ENCODE data around the gene TMEM86A.

The TMEM86A gene

DNA sequence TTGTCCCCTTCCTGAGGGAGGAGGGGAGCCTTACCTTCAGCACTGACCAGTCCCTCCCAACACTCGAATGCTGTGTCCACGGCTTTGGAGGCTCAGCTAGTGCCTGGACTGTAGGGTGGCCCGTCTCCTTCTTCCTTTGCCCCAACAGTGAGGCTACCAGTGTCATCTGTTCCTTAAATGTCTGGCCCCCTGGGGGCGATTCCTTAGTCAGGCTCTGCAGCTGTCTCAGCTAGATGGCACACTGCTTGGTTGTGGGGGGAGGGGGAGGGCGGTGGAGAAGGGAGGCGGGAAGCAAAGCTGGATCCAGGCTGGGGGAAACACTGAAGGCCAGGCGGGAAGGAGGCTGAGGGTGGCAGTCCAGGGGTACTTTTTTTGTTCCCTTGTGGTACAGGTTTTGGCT is 27.5 kb downstream of the TMEM86A start, which contains the start of gene IGSF22:
Gene IGSF22, minus strand, starts transcription at position 149 of the 400 bp plus-strand sequence. CDS start 1,952 bp downstream, outside the sequence.
- DNase-seq (ENCODE audit: low spot score) = no peak

- DNase-seq (ENCODE audit: low spot score) = peak; percentile 42
Observed at GRCh38 chr11:18727479-18728236, 29.1 kb downstream of the TMEM86A start.

DNA sequence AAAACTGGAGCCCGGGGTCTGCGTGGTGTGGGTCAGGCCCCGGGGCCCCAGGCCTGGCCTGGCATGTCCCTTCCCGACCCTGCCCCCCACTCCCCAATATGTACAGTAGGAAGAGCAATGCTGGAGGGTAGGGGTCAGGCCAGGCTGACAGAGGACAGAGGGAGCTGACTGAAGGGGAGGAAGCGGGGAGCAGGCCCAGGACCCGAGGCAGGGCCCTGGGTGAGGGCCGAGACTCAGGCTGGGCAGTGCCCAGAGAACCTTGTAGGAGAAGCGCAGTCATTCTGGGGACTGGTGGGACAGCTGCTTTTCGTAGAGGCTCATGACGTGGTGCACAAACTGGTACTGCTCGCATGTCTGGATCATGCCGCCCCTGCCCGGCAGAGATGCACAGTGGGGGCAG is 30.1 kb downstream of the TMEM86A start:
- no peak for DNase-seq (ENCODE audit: low spot score)

DNA sequence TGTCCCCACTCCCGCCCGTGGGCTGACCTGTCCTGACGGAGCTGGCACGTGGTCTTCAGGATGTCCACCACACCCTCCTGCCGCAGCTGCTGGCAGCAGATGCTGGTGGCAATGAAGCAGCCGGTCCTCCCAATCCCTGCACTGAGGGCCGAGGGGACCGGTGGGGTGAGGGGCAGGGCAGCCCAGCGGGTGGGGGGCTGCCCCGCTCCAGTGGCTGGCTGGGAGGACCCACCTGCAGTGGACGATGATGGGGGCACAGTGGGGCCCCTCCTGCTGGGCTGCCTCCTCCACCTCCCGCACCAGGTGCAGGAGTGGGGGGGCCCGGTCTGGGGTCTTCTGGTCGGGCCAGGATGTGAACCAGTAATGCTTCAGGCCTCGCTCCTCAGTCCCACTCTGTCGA is 30.8 kb downstream of the TMEM86A start:
- no peak for DNase-seq (ENCODE audit: low spot score)

DNA sequence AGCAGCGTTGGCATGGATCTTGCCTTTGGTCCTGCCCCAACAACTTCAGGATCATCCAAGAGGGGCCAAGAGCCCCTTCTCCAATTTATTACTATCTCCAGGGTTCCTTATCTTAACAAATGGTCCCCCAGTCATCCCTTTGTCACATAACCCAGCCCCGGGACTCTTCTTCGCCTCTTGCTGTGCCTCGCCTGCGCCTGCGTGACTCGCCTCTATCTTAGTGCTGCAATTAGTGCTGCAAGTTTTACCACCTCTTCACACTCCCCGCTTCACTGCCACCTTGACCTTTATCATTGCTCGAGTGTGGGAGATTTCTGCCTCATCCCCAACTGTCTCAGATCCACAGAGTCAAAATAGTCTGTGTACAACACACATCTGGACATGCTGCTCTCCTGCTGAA is 31.4 kb downstream of the TMEM86A start:
- DNase-seq (ENCODE audit: low spot score) = no peak

GRCh38 chr11:18731441-18731840 is 32.9 kb downstream of the TMEM86A start:
- DNase-seq (ENCODE audit: low spot score) = no peak

- peak; percentile 37 for DNase-seq (ENCODE audit: low spot score)
Observed at GRCh38 chr11:18731949-18732821, 33.6 kb downstream of the TMEM86A start.

- DNase-seq (ENCODE audit: low spot score) = no peak
Observed at GRCh38 chr11:18733202-18733601, 34.6 kb downstream of the TMEM86A start.

DNA sequence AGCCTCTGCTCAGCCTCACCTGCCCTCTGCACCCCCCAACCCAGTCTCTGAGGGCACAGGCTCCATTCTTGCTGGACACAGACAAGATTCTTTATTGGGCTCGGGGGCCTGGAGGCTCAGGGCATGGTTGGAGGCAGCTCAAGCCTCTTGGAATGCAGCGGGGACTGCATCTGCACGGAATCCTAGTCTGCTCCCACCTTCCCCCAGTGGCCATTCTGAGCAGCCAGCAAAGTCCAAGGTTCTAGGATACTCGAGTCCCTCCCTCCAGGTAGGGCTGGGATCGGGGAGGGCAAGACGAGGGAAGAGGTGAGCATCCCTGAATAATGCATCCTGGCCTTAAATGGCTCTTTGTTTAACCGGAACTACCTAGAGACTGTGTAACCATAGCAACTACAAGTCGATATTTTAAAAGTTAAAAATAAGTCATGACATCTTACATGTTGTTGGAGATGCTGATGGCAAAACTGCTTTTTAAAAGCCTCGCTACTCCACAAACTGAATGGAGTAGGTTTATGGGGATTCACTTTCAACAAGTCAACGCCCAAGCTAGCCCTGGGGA is 38.1 kb downstream of the TMEM86A start:
- DNase-seq (ENCODE audit: low spot score) = no peak

- no peak for DNase-seq (ENCODE audit: low spot score)
Observed at GRCh38 chr11:18737642-18738041, 39.1 kb downstream of the TMEM86A start.

- DNase-seq (ENCODE audit: low spot score) = no peak
Observed at GRCh38 chr11:18739685-18740084, 41.1 kb downstream of the TMEM86A start.

DNA sequence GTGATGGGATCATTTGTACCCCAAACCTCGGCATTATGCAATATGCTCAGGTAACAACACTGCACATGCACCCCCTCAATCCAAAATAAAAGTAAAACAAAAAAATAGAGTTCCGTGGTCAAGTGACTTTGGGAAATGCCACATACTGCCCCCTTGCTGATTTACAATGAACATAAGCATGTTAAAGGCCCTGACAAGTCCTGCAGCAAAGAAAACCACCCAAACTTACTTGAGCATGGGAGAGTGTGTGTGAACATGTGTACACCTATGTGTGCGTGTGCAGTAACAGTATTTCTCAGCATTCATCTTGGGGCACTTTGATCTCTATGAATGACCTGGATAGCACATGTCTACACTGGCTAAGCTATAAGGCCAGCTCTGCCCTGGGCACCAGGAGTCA is 43.2 kb downstream of the TMEM86A start:
- DNase-seq (ENCODE audit: low spot score) = no peak

GRCh38 chr11:18743365-18743764 is 44.8 kb downstream of the TMEM86A start:
- DNase-seq (ENCODE audit: low spot score) = no peak

- DNase-seq (ENCODE audit: low spot score) = no peak
Observed at GRCh38 chr11:18743900-18744514, 45.4 kb downstream of the TMEM86A start.

GRCh38 chr11:18745251-18745650 is 46.7 kb downstream of the TMEM86A start:
- no peak for DNase-seq (ENCODE audit: low spot score)

DNA sequence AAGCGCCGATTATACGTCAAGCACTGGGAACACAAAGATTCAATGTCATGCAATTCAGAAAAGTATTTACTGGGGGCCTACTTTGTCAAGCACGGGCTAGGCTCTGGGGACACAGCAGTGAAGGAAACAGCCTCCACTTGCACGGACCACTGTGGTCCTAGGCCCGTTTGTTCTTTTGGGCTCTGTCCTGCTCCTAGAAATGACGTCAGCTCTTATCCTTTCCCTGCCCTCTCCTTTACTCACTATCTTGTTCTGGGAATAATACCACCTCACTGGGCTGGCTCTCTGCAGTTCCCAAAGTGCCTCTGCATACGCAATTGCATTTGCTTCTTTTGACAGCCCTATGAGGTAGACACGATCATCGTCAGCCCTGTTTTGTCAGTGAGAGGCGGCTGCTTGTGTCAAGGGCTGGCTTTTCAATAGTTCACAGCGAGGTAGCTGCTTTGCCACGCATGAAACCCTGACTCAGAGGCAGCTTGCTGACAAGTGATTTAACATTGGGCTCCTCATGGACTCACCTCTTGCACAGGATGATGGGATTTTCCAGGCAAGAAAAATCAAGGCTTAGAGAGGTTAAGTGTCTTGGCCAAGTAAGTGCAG is 50.3 kb downstream of the TMEM86A start:
- DNase-seq (ENCODE audit: low spot score) = no peak

DNA sequence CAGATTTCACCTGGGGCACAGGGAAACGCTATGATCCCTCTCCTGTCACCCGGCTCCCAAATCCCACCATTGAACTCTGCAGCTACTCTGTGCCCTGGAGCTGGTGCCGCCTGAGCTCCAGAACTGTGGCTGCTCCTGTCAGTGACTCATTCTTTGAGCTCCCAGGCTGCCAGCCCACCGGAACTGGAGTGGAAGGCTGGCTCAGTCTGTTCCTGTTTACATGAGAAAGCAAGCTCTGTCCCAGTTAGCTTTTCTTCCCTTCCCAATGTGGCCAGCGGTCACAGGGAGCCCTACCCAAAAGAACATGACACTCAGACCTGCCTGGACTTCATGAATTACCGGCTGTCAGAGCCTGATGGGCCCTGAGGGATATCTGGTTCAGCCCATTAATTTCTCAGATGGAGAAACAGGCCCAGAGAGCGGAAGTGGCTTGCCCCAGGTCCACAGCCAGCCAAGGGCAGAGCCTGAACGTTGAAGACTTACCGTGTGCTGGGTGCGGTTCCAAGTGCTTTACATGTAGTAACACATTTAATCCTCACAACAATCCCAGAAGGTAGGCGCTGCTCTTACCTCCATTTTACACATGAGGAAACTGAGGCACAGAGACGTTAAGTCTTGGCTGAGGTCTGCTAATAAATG is 51.2 kb downstream of the TMEM86A start:
- DNase-seq (ENCODE audit: low spot score) = peak; percentile 45

- no peak for DNase-seq (ENCODE audit: low spot score)
Observed at GRCh38 chr11:18750944-18751343, 52.4 kb downstream of the TMEM86A start.

GRCh38 chr11:18752502-18752901 is 53.9 kb downstream of the TMEM86A start:
- DNase-seq (ENCODE audit: low spot score) = no peak

DNA sequence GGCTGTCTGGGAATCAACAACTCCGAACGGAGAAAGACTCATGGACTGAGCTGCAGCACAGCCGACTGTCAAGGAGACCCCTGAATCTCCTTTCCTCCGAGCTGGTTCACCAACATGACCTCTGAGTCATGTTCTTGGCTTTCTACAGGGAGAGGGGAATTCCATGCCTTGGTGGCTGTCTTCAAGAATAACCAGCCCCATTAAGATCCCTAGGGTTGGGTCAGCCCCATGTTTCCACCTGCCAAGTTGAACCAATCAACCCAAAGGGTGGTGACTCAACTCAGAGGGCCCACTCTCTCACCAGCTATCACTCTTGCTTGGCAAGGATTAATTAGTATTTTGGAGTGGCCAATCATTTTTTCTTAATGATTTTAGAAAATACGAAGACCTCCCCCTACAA is 55.7 kb downstream of the TMEM86A start:
- no peak for DNase-seq (ENCODE audit: low spot score)

Measured in RKO (cell line).